A549 (cell line): ENCODE measurements around the gene COA8. TPM values are rescaled to one million over a fixed set of nuclear protein-coding genes. Genes with fewer than 3 reads are reported as not detected.

Experiments
- ATAC-seq, 2 experiments: fragments of 200-7000 bp in 1 of 2; fragments of >200 bp in 1 of 2; cut with Nextera tagmentation in 1 of 2; cut with Tn5 transposase in 1 of 2; 3 replicates each; pipeline versions ENCODE4 v1.8.0 to v1.9.1; 2018 to 2020; ENCODE audit warnings: mild to moderate bottlenecking in 1 of 2, moderate library complexity in 1 of 2
- CTCF ChIA-PET: fragments of 300-600 bp; sonication (Branson Sonifier 250); formaldehyde crosslinking; extraction: SDS; loops from one replicate; lab custom pipeline; 2021; ENCODE audit warnings: antibody characterized with exemption, inconsistent platforms; lab: Yijun Ruan, JAX
- POLR2A ChIA-PET: fragments of 350-600 bp; formaldehyde crosslinking; extraction: SDS; loops from one replicate; lab custom pipeline; 2021; ENCODE audit warnings: antibody characterized with exemption, inconsistent platforms; lab: Yijun Ruan, JAX
- DNase-seq, 2 experiments: peaks; one replicate each; pipeline versions ENCODE4 v3.0.0 to v3.0.0-alpha.2; 2011 to 2016; ENCODE audit warnings: low read depth in 1 of 2, low spot score in 1 of 2
- FAIRE-seq: peaks from 2 replicates; lab custom pipeline; 2011; peaks lifted over from hg19 to GRCh38; lab: Jason Lieb, UNC
- H3K27ac ChIP-seq, 2 experiments: fragments of >200 bp; sonication (Bioruptor Twin); formaldehyde crosslinking; 3 replicates each; pipeline ENCODE4 v1.5.1; 2016 to 2017
- H3K4me1 ChIP-seq: fragments of >200 bp; sonication (Bioruptor Twin); formaldehyde crosslinking; 3 replicates; pipeline ENCODE4 v1.6.1; 2016
- H3K4me2 ChIP-seq: fragments of >200 bp; sonication (Bioruptor Twin); formaldehyde crosslinking; 3 replicates; pipeline ENCODE4 v1.6.1; 2016
- H3K4me3 ChIP-seq: fragments of >200 bp; sonication (Bioruptor Twin); formaldehyde crosslinking; 3 replicates; pipeline ENCODE4 v1.5.1; 2016
- H3K9me3 ChIP-seq: fragments of >200 bp; sonication (Bioruptor Twin); formaldehyde crosslinking; 3 replicates; pipeline ENCODE4 v1.6.1; 2016
- CEBPB ChIP-seq, 2 experiments: fragments of >200 bp in 1 of 2; sonication (Bioruptor Twin) in 1 of 2; formaldehyde crosslinking in 1 of 2; IDR thresholded peaks; 2 replicates each; pipeline ENCODE4 v1.6.1; 2012 to 2016
- CHD2 ChIP-seq: fragments of 150-350 bp; IDR thresholded peaks from 2 replicates; pipeline ENCODE4 v1.6.1; 2014; ENCODE audit warnings: low read length; ENCODE audit not compliant: partially characterized antibody
- CHD4 ChIP-seq: fragments of 200-600 bp; sonication (generic); IDR thresholded peaks from 2 replicates; pipeline ENCODE4 v1.6.1; 2016; ENCODE audit warnings: antibody characterized with exemption, mild to moderate bottlenecking, borderline replicate concordance
- CTCF ChIP-seq: fragments of >200 bp; sonication (Bioruptor Twin); formaldehyde crosslinking; IDR thresholded peaks from 3 replicates; pipeline ENCODE4 v1.5.1; 2016
- EHMT2 ChIP-seq: fragments of 200-600 bp; sonication (generic); IDR thresholded peaks from 2 replicates; pipeline ENCODE4 v1.6.1; 2016; ENCODE audit warnings: antibody characterized with exemption, low read depth, mild to moderate bottlenecking, moderate library complexity
- EP300 ChIP-seq, 2 experiments: fragments of >200 bp; sonication (Bioruptor Twin); formaldehyde crosslinking; IDR thresholded peaks; 2 replicates in 1 of 2; 3 replicates in 1 of 2; pipeline ENCODE4 v1.6.1; 2016 to 2017
- FOXS1 ChIP-seq: fragments of 250-450 bp; sonication (Bioruptor Pico); IDR thresholded peaks from 2 replicates; pipeline ENCODE4 v1.5.0; 2020; ENCODE audit warnings: mild to moderate bottlenecking, moderate library complexity
- HEYL ChIP-seq: fragments of 250-450 bp; sonication (Bioruptor Pico); IDR thresholded peaks from 2 replicates; pipeline ENCODE4 v1.8.0; 2021; ENCODE audit warnings: mild to moderate bottlenecking, moderate library complexity
- HOXB5 ChIP-seq: fragments of 250-450 bp; sonication (Bioruptor Pico); IDR thresholded peaks from 2 replicates; pipeline ENCODE4 v1.5.0; 2020; ENCODE audit warnings: mild to moderate bottlenecking, moderate library complexity
- JUN ChIP-seq, 2 experiments: fragments of >200 bp; sonication (Bioruptor Twin); formaldehyde crosslinking; IDR thresholded peaks; 2 replicates in 1 of 2; 3 replicates in 1 of 2; pipeline ENCODE4 v1.6.1; 2016 to 2017
- JUNB ChIP-seq: fragments of >200 bp; sonication (Bioruptor Twin); formaldehyde crosslinking; IDR thresholded peaks from 2 replicates; pipeline ENCODE4 v1.6.1; 2016
- NFE2L2 ChIP-seq: fragments of 150-350 bp; conservative IDR thresholded peaks from 2 replicates; pipeline ENCODE4 v1.6.1; 2014; ENCODE audit warnings: low read length
- NR3C1 ChIP-seq: fragments of >200 bp; sonication (Bioruptor Twin); formaldehyde crosslinking; IDR thresholded peaks from 3 replicates; pipeline ENCODE4 v1.6.1; 2017
- PHF8 ChIP-seq: fragments of 200-600 bp; sonication (generic); IDR thresholded peaks from 2 replicates; pipeline ENCODE4 v1.6.1; 2016; ENCODE audit warnings: low read depth, mild to moderate bottlenecking, antibody characterized with exemption, moderate library complexity, borderline replicate concordance
- RAD21 ChIP-seq, 2 experiments: fragments of >200 bp in 1 of 2; sonication (Bioruptor Twin) in 1 of 2; formaldehyde crosslinking in 1 of 2; IDR thresholded peaks in 1 of 2; conservative IDR thresholded peaks in 1 of 2; 2 replicates in 1 of 2; 3 replicates in 1 of 2; pipeline ENCODE4 v1.6.1; 2012 to 2018; ENCODE audit warnings: inconsistent platforms in 1 of 2
- RARB ChIP-seq: fragments of 250-450 bp; sonication (Bioruptor Pico); IDR thresholded peaks from 2 replicates; pipeline ENCODE4 v1.8.0; 2021; ENCODE audit warnings: mild to moderate bottlenecking, moderate library complexity
- RFX5 ChIP-seq: fragments of 450-650 bp; IDR thresholded peaks from 2 replicates; pipeline ENCODE4 v1.7.1; 2014; ENCODE audit warnings: antibody characterized with exemption, mild to moderate bottlenecking, moderate library complexity
- RNF2 ChIP-seq: fragments of 200-600 bp; sonication (generic); IDR thresholded peaks from 2 replicates; pipeline ENCODE4 v1.6.1; 2016; ENCODE audit warnings: low read depth, mild to moderate bottlenecking, antibody characterized with exemption, moderate library complexity, borderline replicate concordance
- TP53 ChIP-seq: fragments of 250-450 bp; sonication (Bioruptor Pico); IDR thresholded peaks from 2 replicates; pipeline ENCODE4 v1.5.0; 2021; ENCODE audit warnings: mild to moderate bottlenecking, moderate library complexity
- USF2 ChIP-seq: fragments of 450-650 bp; IDR thresholded peaks from 2 replicates; pipeline ENCODE4 v1.6.1; 2014; ENCODE audit warnings: antibody characterized with exemption
- ZNF302 ChIP-seq: fragments of 250-450 bp; sonication (Bioruptor Pico); IDR thresholded peaks from 2 replicates; pipeline ENCODE4 v1.9.0; 2021; ENCODE audit warnings: inconsistent platforms, mild to moderate bottlenecking, moderate library complexity
- ZSCAN20 ChIP-seq: fragments of 250-450 bp; sonication (Bioruptor Pico); IDR thresholded peaks from 2 replicates; pipeline ENCODE4 v1.8.0; 2022; ENCODE audit warnings: mild to moderate bottlenecking, moderate library complexity
- WGBS: methylation state at CpG from one replicate; pipeline ENCODE4 v1.1.6; 2017; ENCODE audit errors: missing lambda C conversion rate; 5-methylcytosine and 5-hydroxymethylcytosine counted together
- polyA plus RNA-seq, 4 experiments: library from polyadenylated mRNA; depleted of rRNA in 3 of 4; stranded (reverse); fragments of >200 nt; fragmentation: RNase III in 1 of 4; extraction: RNeasy Plus Mini Kit Qiagen cat#74134 plus additional on column Dnase treatment in 1 of 4; gene quantifications; 2 replicates in 3 of 4; 3 replicates in 1 of 4; pipeline ENCODE4 v1.2.3, GENCODE V29; 2011 to 2017
- TF ChIP-seq, protein P1 (sequence below): IDR thresholded peaks from 2 replicates; pipeline ENCODE4 v1.6.1; 2012; ENCODE audit warnings: low read depth, borderline replicate concordance
- TF ChIP-seq, protein P2 (sequence below): fragments of >200 bp; sonication (Bioruptor Twin); formaldehyde crosslinking; IDR thresholded peaks from 3 replicates; pipeline ENCODE4 v1.6.1; 2016
- TF ChIP-seq, protein P3 (sequence below): fragments of 200-600 bp; sonication (generic); IDR thresholded peaks from 2 replicates; pipeline ENCODE4 v1.6.1; 2016; ENCODE audit warnings: antibody characterized with exemption, mild to moderate bottlenecking, moderate library complexity
- TF ChIP-seq, protein P4 (sequence below): fragments of >200 bp; sonication (Bioruptor Twin); formaldehyde crosslinking; IDR thresholded peaks from 2 replicates; pipeline ENCODE4 v1.6.1; 2016

The COA8 gene
- polyA plus RNA-seq, 2 of the 4 experiments (the other 2 are of a cell fraction), result 29.8 to 34.9 TPM

- 91% methylated on average over 6 of the region's 10 CpGs for WGBS
- POLR2A ChIA-PET, result interaction anchor here (0.5 kb wide), 1 partner anchor 92 kb away, joined by 3 read pairs; no protein-coding TSS in a partner anchor
- FAIRE-seq, result no peak
- DNase-seq, result no peak
- no peak overlapping the region for H3K4me3 ChIP-seq
- no peak overlapping the region for H3K4me2 ChIP-seq
- TF ChIP-seq JUN (IDR thresholded peaks at IDR 0.05), result no peak
- no peak for TF ChIP-seq RARB
- TF ChIP-seq CEBPB (IDR thresholded peaks at IDR 0.05), result no peak
- TF ChIP-seq, protein P1, sequence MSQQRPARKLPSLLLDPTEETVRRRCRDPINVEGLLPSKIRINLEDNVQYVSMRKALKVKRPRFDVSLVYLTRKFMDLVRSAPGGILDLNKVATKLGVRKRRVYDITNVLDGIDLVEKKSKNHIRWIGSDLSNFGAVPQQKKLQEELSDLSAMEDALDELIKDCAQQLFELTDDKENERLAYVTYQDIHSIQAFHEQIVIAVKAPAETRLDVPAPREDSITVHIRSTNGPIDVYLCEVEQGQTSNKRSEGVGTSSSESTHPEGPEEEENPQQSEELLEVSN, result no peak
- TF ChIP-seq EP300 (IDR thresholded peaks at IDR 0.05), result no peak
- no peak for TF ChIP-seq HEYL (CRISPR knock-in tag)
- TF ChIP-seq HOXB5 (CRISPR knock-in tag), result no peak
- no peak for TF ChIP-seq CHD4
- no peak for TF ChIP-seq FOXS1
- TF ChIP-seq ZNF302 (CRISPR knock-in tag), result no peak
- CTCF ChIA-PET, result interaction anchor here (5.4 to 10.0 kb wide), 4 partner anchors 7 to 42 kb away, joined by 52 to 489 read pairs (median 78); partner anchors contain the start of genes BAG5 and TRMT61A
- H3K4me1 ChIP-seq, result peaks cover 35% of the 10 kb centered on the region
- H3K27ac ChIP-seq, result no peak overlapping the region
- ATAC-seq, result no peak
- H3K9me3 ChIP-seq, result no peaks in the 10 kb centered on the region
Observed at GRCh38 chr14:103517174-103517566, 45.6 kb upstream of the COA8 start.

DNA sequence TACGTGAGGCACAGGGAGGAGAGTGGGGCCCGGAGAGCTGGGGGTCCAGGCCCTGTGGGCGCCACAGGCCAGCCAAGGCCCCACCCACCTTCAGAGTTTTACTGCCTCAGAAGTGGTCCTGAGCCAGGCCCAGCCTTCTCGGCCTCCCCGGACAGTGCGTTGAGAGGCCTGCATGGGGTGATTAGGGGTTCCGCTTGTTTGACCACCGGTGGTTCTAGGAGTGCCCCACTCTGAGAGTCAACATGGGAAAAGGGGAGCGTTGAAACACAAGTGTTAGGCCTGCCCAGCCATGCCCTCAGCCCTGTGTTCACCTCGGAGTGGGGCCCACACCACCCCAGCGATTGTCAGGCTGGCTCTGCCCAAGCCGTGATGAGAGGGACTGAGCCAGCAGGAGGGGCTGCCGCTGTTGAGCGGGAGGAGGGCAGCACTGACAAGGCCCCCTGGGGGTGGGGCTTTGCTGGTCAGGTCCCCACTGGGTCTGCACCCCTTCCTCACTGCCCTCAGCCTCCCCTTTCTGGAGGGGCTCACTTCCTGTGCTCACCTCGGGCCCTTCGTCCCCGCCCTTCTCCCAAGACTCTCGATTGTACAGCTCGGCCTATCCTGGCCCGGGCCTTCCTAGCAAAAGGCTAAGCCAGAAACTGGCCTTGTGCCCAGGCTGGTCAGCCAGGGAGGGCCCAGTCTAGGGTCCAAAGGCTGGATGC, 44.9 kb upstream of the COA8 start:
- CTCF ChIA-PET, result interaction anchor here (0.6 to 10.0 kb wide), 13 partner anchors 8 to 57 kb away, joined by 3 to 489 read pairs (median 6); partner anchors contain the start of genes BAG5 and TRMT61A
- peak in 1 of 2 experiments; percentile 2; a peak in 3 of 6 replicates for ATAC-seq
- no peak overlapping the region for H3K4me2 ChIP-seq
- TF ChIP-seq TP53 (CRISPR knock-in tag) (no peak), PHF8 (no peak), FOXS1 (no peak), CTCF (no peak), JUNB (no peak), NR3C1 (no peak), NFE2L2 (no peak), RAD21 (conservative IDR thresholded peaks at IDR 0.05 in 1 of 2, IDR thresholded peaks at IDR 0.05 in 1 of 2) (no peak), EP300 (IDR thresholded peaks at IDR 0.05) (no peak), CHD2 (no peak), EHMT2 (no peak), RFX5 (no peak), RARB (no peak), USF2 (no peak), ZSCAN20 (CRISPR knock-in tag) (no peak), RNF2 (no peak)
- TF ChIP-seq, protein P2, sequence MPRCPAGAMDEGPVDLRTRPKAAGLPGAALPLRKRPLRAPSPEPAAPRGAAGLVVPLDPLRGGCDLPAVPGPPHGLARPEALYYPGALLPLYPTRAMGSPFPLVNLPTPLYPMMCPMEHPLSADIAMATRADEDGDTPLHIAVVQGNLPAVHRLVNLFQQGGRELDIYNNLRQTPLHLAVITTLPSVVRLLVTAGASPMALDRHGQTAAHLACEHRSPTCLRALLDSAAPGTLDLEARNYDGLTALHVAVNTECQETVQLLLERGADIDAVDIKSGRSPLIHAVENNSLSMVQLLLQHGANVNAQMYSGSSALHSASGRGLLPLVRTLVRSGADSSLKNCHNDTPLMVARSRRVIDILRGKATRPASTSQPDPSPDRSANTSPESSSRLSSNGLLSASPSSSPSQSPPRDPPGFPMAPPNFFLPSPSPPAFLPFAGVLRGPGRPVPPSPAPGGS, result no peak
- TF ChIP-seq, protein P3, sequence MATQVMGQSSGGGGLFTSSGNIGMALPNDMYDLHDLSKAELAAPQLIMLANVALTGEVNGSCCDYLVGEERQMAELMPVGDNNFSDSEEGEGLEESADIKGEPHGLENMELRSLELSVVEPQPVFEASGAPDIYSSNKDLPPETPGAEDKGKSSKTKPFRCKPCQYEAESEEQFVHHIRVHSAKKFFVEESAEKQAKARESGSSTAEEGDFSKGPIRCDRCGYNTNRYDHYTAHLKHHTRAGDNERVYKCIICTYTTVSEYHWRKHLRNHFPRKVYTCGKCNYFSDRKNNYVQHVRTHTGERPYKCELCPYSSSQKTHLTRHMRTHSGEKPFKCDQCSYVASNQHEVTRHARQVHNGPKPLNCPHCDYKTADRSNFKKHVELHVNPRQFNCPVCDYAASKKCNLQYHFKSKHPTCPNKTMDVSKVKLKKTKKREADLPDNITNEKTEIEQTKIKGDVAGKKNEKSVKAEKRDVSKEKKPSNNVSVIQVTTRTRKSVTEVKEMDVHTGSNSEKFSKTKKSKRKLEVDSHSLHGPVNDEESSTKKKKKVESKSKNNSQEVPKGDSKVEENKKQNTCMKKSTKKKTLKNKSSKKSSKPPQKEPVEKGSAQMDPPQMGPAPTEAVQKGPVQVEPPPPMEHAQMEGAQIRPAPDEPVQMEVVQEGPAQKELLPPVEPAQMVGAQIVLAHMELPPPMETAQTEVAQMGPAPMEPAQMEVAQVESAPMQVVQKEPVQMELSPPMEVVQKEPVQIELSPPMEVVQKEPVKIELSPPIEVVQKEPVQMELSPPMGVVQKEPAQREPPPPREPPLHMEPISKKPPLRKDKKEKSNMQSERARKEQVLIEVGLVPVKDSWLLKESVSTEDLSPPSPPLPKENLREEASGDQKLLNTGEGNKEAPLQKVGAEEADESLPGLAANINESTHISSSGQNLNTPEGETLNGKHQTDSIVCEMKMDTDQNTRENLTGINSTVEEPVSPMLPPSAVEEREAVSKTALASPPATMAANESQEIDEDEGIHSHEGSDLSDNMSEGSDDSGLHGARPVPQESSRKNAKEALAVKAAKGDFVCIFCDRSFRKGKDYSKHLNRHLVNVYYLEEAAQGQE, result no peak
- TF ChIP-seq, protein P4, sequence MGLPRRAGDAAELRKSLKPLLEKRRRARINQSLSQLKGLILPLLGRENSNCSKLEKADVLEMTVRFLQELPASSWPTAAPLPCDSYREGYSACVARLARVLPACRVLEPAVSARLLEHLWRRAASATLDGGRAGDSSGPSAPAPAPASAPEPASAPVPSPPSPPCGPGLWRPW, result no peak

More for the DNA sequence above, 44.9 kb upstream of the COA8 start:
- 0 out of 6 replicates have a peak overlapping the region, but pooled peaks of 1 of the 2 experiments have one; percentile 2 for H3K27ac ChIP-seq
- DNase-seq (no peak), FAIRE-seq (no peak)
- WGBS, result 73% methylated on average over 20 of the region's 20 CpGs
- H3K4me1 ChIP-seq, result peaks cover 37% of the 10 kb centered on the region
- POLR2A ChIA-PET, result interaction anchor here (0.5 to 1.5 kb wide), 2 partner anchors 24 to 93 kb away, joined by 3 to 4 read pairs; no protein-coding TSS in a partner anchor
- H3K9me3 ChIP-seq, result no peaks in the 10 kb centered on the region
- no peak overlapping the region for H3K4me3 ChIP-seq
